Stromal cell of bone marrow (primary cell): Measurements from ENCODE around the gene TBXAS1.

Experiments
- DNase-seq: peaks from one replicate; pipeline ENCODE4 v3.0.0-alpha.2; 2012; ENCODE audit warnings: low read depth

Gene TBXAS1

GRCh38 chr7:139982927-139983920, 154.2 kb downstream of the TBXAS1 start:
- DNase-seq, result no peak

- no peak for DNase-seq
These were observed 155.8 kb downstream of the TBXAS1 start for GRCh38 chr7:139984642-139985539.

- no peak for DNase-seq
These were observed 156.7 kb downstream of the TBXAS1 start for GRCh38 chr7:139985811-139986210.

- no peak for DNase-seq
These were observed 158.8 kb downstream of the TBXAS1 start for GRCh38 chr7:139987691-139988516.

- no peak for DNase-seq
These were observed 160.5 kb downstream of the TBXAS1 start for GRCh38 chr7:139989366-139990141.

GRCh38 chr7:139990142-139990535, 161.1 kb downstream of the TBXAS1 start:
- DNase-seq, result no peak

- no peak for DNase-seq
These were observed 161.7 kb downstream of the TBXAS1 start for GRCh38 chr7:139990571-139991268.

- no peak for DNase-seq
These were observed 162.2 kb downstream of the TBXAS1 start for GRCh38 chr7:139991269-139991666.

- DNase-seq, result no peak
These were observed 162.8 kb downstream of the TBXAS1 start for GRCh38 chr7:139991911-139992310.

GRCh38 chr7:139992353-139993044, 163.4 kb downstream of the TBXAS1 start:
- DNase-seq, result no peak

- no peak for DNase-seq
These were observed 164.1 kb downstream of the TBXAS1 start for GRCh38 chr7:139993169-139993568.

GRCh38 chr7:139993592-139993991, 164.5 kb downstream of the TBXAS1 start:
- DNase-seq, result no peak

- no peak for DNase-seq
These were observed 165.3 kb downstream of the TBXAS1 start for GRCh38 chr7:139994356-139994755.

- DNase-seq, result peak; percentile 40
These were observed 166.2 kb downstream of the TBXAS1 start for GRCh38 chr7:139995017-139995915.

- DNase-seq, result no peak
These were observed 169.5 kb downstream of the TBXAS1 start for GRCh38 chr7:139998572-139998971.

GRCh38 chr7:139999516-139999915, 170.5 kb downstream of the TBXAS1 start:
- no peak for DNase-seq

- DNase-seq, result no peak
These were observed 171.7 kb downstream of the TBXAS1 start for GRCh38 chr7:140000666-140001268.

GRCh38 chr7:140003913-140004382, 174.9 kb downstream of the TBXAS1 start:
- DNase-seq, result peak; percentile 49
